Esophagus muscularis mucosa (tissue), 4 donors: ENCODE data around the gene USP36. TPM values are rescaled to one million over a fixed set of nuclear protein-coding genes. Genes with fewer than 3 reads are reported as not detected.

Experiments used
- DNase-seq: peaks from one replicate; pipeline ENCODE4 v3.0.0-alpha.2; 2017; ENCODE audit errors: extremely low spot score
- H3K27ac ChIP-seq, 4 donors: fragments of 200-600 bp; sonication (generic); replicated peaks in 1 of 4; 1 replicate in 3 of 4; 2 replicates in 1 of 4; pipeline ENCODE4 v1.5.1; 2016 to 2019; ENCODE audit warnings: mild to moderate bottlenecking in 1 of 4
- H3K27me3 ChIP-seq, 4 donors: fragments of 200-600 bp; sonication (generic); one replicate each; pipeline versions ENCODE4 v1.5.1 to v1.6.0; 2016 to 2019
- H3K36me3 ChIP-seq, 4 donors: fragments of 200-600 bp; sonication (generic); one replicate each; pipeline ENCODE4 v1.5.1; 2016 to 2019
- H3K4me1 ChIP-seq, 4 donors: fragments of 200-600 bp; sonication (generic); one replicate each; pipeline ENCODE4 v1.5.1; 2016 to 2019
- H3K4me3 ChIP-seq, 4 donors: fragments of 200-600 bp; sonication (generic); 1 replicate in 2 of 4; 2 replicates in 2 of 4; pipeline ENCODE4 v1.5.1; 2016 to 2019; ENCODE audit warnings: mild to moderate bottlenecking in 4 of 4, moderate library complexity in 1 of 4
- H3K9me3 ChIP-seq, 4 donors: fragments of 200-600 bp; sonication (generic); 1 replicate in 3 of 4; 2 replicates in 1 of 4; pipeline ENCODE4 v1.5.1; 2016 to 2019
- EP300 ChIP-seq: sonication (generic); formaldehyde crosslinking; IDR thresholded peaks from one replicate; pipeline ENCODE4 v1.6.1; 2017; ENCODE audit warnings: antibody characterized with exemption
- POLR2A ChIP-seq: fragments of 450-650 bp; IDR thresholded peaks from one replicate; pipeline ENCODE4 v1.6.1; 2017; ENCODE audit warnings: antibody characterized with exemption, moderate library complexity, mild to moderate bottlenecking, low read depth
- POLR2AphosphoS5 ChIP-seq, 2 donors: sonication (generic); formaldehyde crosslinking; IDR thresholded peaks; one replicate each; pipeline ENCODE4 v1.6.1; 2017; ENCODE audit warnings: antibody characterized with exemption in 2 of 2
- WGBS: methylation state at CpG from one replicate; pipeline ENCODE4 v1.1.5; 2018; 5-methylcytosine and 5-hydroxymethylcytosine counted together
- intact Hi-C: fragments of 100-400 bp; cut with DNase I; formaldehyde crosslinking; loops from one replicate; pipeline ENCODE4 v1.15.1; 2023
- total RNA-seq, 4 donors: library from RNA; depleted of rRNA; stranded (reverse); fragments of >200 nt; gene quantifications; one replicate each; pipeline versions ENCODE4 v1.1.0 to v1.2.1, GENCODE V29; 2016
- TF ChIP-seq, protein P1 (sequence below), 3 experiments: fragments of 200-600 bp in 2 of 3; fragments of 450-650 bp in 1 of 3; sonication (generic) in 2 of 3; IDR thresholded peaks; one replicate each; pipeline ENCODE4 v1.5.1; 2017 to 2019; ENCODE audit warnings: antibody characterized with exemption in 3 of 3, mild to moderate bottlenecking in 2 of 3, moderate library complexity in 1 of 3

The USP36 gene
- total RNA-seq, 4 donors from 2014 or later = 23.3 to 44.7 (median 32.2) TPM

DNA sequence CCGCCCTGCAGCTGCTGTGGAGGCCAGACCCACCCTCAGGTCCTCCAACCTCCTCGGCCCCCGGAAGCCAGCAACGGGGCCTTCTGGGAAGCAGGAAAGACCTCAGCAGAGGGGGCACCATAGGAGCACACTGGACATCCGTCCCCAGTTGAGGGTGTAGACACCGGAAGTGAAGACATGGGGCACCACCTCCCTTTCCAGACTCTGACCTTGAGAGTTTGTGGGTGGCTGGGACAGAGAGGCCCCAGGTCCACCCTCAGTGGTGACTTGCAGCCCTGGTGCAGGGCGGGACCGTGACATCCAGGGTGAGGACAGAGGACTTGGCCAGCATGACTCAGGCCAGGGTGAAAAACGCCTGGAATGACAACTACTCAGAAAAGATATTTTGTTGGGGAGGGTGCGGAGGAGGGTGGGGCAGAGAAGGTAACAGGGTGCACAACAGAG lies 42.5 kb upstream of the USP36 start:
- TF ChIP-seq POLR2AphosphoS5 (IDR thresholded peaks at IDR 0.05) (peak; percentile 10 to 12), EP300 (no peak), POLR2A (no peak)
- DNase-seq = peak; percentile 95
- Histone ChIP-seq H3K36me3 (no peaks in the 10 kb centered on the region), H3K9me3 (no peaks in the 10 kb centered on the region), H3K27ac (peak overlapping the region; percentile 89 to 95 (median 91)), H3K4me1 (peaks cover 81 to 100% (median 95%) of the 10 kb centered on the region in 4 donors), H3K4me3 (peak overlapping the region; percentile 39 to 54 (median 42)), H3K27me3 (no peaks in the 10 kb centered on the region)
- WGBS = 6% methylated on average over 5 of the region's 10 CpGs
- intact Hi-C loops = loop anchor here (5.0 kb wide), 1 partner anchor 39 kb away; no protein-coding TSS in a partner anchor

DNA sequence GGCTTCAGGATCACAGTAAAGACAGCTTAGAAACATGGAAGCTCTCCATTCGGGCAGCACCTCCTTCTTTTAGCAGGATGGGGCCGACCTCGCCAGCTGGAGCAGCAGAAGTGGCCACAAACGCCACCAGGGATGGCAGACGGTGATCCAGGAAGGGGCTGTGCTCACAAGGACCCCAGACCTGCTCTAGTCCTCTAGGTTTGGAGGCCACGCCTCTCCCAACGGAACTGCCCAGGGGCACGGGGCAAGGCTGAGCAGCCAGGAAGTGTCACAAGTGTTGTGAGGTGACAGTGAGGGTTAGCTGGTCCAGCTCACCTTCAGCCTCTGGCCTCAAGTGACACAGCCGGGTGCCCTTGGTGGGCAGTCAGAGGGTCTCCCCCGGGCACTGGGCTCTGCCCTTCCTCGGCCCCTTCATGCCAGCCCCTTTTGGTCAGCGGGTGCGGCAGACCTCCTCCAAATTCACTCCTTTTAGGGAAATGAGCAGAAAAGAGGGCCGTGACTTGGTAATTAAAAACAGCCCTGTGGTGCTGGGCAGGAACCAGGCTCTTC lies 42.0 kb upstream of the USP36 start:
- intact Hi-C loops = loop anchor here (5.0 kb wide), 1 partner anchor 40 kb away; no protein-coding TSS in a partner anchor
- H3K9me3 ChIP-seq = no peaks in the 10 kb centered on the region
- peaks cover 81 to 100% (median 98%) of the 10 kb centered on the region in 4 donors for H3K4me1 ChIP-seq
- no peaks in the 10 kb centered on the region for H3K36me3 ChIP-seq
- DNase-seq = no peak
- TF ChIP-seq, protein P1, sequence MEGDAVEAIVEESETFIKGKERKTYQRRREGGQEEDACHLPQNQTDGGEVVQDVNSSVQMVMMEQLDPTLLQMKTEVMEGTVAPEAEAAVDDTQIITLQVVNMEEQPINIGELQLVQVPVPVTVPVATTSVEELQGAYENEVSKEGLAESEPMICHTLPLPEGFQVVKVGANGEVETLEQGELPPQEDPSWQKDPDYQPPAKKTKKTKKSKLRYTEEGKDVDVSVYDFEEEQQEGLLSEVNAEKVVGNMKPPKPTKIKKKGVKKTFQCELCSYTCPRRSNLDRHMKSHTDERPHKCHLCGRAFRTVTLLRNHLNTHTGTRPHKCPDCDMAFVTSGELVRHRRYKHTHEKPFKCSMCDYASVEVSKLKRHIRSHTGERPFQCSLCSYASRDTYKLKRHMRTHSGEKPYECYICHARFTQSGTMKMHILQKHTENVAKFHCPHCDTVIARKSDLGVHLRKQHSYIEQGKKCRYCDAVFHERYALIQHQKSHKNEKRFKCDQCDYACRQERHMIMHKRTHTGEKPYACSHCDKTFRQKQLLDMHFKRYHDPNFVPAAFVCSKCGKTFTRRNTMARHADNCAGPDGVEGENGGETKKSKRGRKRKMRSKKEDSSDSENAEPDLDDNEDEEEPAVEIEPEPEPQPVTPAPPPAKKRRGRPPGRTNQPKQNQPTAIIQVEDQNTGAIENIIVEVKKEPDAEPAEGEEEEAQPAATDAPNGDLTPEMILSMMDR (IDR thresholded peaks at IDR 0.05) = no peak
- TF ChIP-seq POLR2A = no peak
- no peak for TF ChIP-seq POLR2AphosphoS5 (IDR thresholded peaks at IDR 0.05)
- no peak for TF ChIP-seq EP300
- H3K27ac ChIP-seq = peak overlapping the region; percentile 89 to 95 (median 91)
- peak overlapping the region; percentile 39 to 54 (median 42) for H3K4me3 ChIP-seq
- 23% methylated on average over 13 of the region's 14 CpGs for WGBS
- no peaks in the 10 kb centered on the region for H3K27me3 ChIP-seq

DNA sequence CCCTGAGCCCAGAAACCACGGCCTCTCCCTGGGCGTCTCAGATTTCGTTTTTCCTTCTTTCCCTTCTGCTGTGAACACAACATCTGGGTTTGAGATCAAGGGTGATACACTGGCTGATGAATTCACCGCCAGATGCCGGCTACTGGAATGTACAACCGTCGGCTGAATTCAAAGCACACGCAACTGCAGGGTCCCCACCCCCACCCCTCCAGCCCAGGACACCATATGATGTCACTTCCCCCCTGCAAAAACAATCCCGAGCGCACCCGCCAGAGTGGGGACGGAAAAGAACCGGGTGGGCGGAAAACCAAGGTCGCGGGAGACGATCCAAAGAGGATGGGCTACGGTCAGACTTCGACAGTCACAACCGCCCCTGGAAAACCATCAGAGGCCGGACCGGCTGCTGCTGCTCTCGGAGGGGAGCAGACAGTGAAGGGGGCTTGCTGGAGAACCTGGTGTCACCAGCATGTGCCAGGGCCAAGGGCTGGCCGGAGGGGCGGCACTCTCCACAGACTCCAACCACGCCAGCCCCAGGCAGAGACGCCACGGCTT lies 39.1 kb upstream of the USP36 start:
- intact Hi-C loops = loop anchor here (5.0 kb wide), 1 partner anchor 43 kb away; no protein-coding TSS in a partner anchor
- no peaks in the 10 kb centered on the region for H3K9me3 ChIP-seq
- peak; percentile 67 to 69 for TF ChIP-seq POLR2AphosphoS5 (IDR thresholded peaks at IDR 0.05)
- no peak for TF ChIP-seq EP300
- H3K4me3 ChIP-seq = peak overlapping the region; percentile 31 to 44 (median 36)
- 9% methylated on average over 13 of the region's 28 CpGs for WGBS
- H3K27me3 ChIP-seq = no peaks in the 10 kb centered on the region
- peak; percentile 95 for DNase-seq
- no peaks in the 10 kb centered on the region for H3K36me3 ChIP-seq
- peaks cover 90 to 100% (median 100%) of the 10 kb centered on the region in 4 donors for H3K4me1 ChIP-seq
- H3K27ac ChIP-seq = peak overlapping the region; percentile 89 to 95 (median 91)

DNA sequence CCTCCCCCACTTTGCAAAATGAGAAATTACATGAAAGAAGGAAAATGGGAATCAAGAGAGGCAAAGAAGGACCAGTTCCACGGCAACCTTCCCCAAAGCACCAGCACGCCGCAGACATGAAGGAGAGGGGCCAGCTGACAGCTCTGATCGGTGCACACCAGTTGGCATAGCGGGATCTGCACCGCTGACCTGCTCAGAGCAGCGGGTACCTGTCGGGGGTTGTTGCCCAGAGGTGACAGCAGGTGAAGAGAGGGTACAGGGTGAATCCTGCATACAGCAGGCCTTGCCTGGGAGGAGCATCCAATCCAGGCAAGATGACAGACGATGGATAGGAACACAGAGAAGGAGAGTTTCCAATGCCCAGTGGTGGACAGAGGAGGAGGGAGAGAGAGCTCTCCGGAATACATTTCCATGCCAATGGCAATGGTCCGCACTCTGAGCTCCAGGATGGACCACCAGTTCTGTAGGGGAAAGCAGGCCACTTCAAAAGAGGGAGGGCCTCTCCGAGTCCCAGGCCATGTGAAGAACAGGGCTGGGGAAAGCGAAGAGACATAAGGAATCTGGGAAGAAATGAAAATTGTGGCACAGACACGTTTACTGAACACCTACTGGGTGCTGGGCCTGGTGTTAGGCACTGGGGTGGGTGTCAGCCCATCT lies 38.4 kb upstream of the USP36 start:
- H3K4me1 ChIP-seq = peaks cover 90 to 100% (median 99%) of the 10 kb centered on the region in 4 donors
- H3K27ac ChIP-seq = peak overlapping the region; percentile 89 to 95 (median 91)
- peak overlapping the region; percentile 31 to 44 (median 36) for H3K4me3 ChIP-seq
- H3K36me3 ChIP-seq = no peaks in the 10 kb centered on the region
- TF ChIP-seq EP300 = no peak
- TF ChIP-seq POLR2AphosphoS5 (IDR thresholded peaks at IDR 0.05) = no peak
- TF ChIP-seq, protein P1 (IDR thresholded peaks at IDR 0.05) = no peak
- no peak for TF ChIP-seq POLR2A
- H3K9me3 ChIP-seq = no peaks in the 10 kb centered on the region
- 71% methylated on average over 10 of the region's 14 CpGs for WGBS
- no peak for DNase-seq
- intact Hi-C loops = no loop called here
- H3K27me3 ChIP-seq = no peaks in the 10 kb centered on the region

DNA sequence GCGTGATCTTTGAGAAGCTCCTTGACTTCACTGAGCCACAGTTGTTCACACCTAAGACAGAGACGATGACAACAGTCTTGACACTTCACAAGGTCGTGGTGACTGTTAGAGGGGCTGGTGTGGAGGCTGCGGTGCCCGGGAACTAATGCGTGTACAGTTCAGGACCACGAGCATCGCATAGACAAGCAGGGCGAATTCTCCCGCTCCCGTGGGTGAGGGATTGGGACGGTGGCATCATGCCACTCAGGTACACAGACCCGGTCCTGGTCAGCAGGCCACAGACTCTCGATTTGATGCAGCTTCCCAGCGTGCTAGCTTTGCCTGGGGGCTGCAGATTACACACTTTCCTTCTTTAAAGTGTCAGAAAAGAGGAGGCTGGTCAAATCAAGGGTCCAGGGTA lies 37.6 kb upstream of the USP36 start:
- TF ChIP-seq, protein P1 (IDR thresholded peaks at IDR 0.05) = no peak
- TF ChIP-seq POLR2AphosphoS5 (IDR thresholded peaks at IDR 0.05) (no peak), POLR2A (no peak), EP300 (no peak)
- Histone ChIP-seq H3K9me3 (no peaks in the 10 kb centered on the region), H3K4me1 (peaks cover 90 to 100% (median 99%) of the 10 kb centered on the region in 4 donors), H3K36me3 (peaks cover 0 to 6% (median 2%) of the 10 kb centered on the region in 4 donors), H3K27ac (peak overlapping the region; percentile 89 to 95 (median 91)), H3K4me3 (no peak overlapping the region), H3K27me3 (no peaks in the 10 kb centered on the region)
- DNase-seq = no peak
- intact Hi-C loops = no loop called here
- WGBS = 93% methylated on average over 15 of the region's 15 CpGs
